ENCODE data around the gene VAMP3. TPM values are rescaled to one million over a fixed set of nuclear protein-coding genes. Genes with fewer than 3 reads are reported as not detected.

Gene VAMP3
- total and polyA plus RNA-seq, 2 donors (not counting 1 experiment from before 2014, with no cell fraction given), result 22.4 to 49.6 TPM

DNA sequence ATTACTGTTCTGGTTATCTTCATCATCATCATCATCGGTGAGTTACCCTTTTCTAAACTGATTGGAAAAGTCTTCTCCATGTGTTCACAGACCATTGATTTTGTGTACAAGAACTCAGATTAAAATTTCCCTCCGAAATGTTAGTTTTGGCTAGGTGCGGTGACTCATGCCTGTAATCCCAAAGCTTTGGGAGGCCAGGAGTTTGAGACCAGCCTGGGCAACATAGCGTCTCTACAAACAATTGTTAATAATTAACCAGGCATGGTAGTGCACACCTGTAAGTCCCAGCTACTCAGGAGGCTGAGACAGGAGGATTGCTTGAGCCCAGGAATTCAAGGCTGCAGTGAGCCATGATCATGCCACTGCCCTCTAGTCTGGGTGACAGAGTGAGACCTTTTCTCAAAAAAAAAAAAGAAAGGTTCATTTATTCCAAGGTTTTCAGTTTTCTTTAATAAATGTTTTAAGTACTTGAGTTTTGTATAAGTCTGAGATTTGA, 7.1 kb downstream of the VAMP3 start:
- ChIA-PET CTCF (no interaction called here), POLR2A (no interaction called here)
- Histone ChIP-seq H3K9ac (ENCODE audit: low read length) (no peak overlapping the region), H3K4me2 (replicated peaks; ENCODE audit: low read depth, low read length, poor library complexity, severe bottlenecking) (no peak overlapping the region), H3K9me3 (ENCODE audit: control extremely low read depth in 1 of 3, control insufficient read depth in 2 of 3, insufficient read depth in 1 of 3, low read length in 2 of 3) (no peaks in the 10 kb centered on the region), H3K27ac (ENCODE audit: low read length in 2 of 2) (no peak overlapping the region), H3K4me3 (ENCODE audit: control extremely low read depth in 1 of 5, extremely low read depth in 1 of 5, insufficient read depth in 1 of 5, low read depth in 2 of 5, low read length in 4 of 5) (no peak overlapping the region), H3K4me1 (ENCODE audit: control insufficient read depth in 2 of 2, insufficient read depth in 2 of 2, low read length in 2 of 2) (peaks cover 5 to 15% of the 10 kb centered on the region in 2 donors), H4K20me1 (ENCODE audit: control insufficient read depth, insufficient read depth, low read length, poor library complexity, severe bottlenecking) (peaks cover 9% of the 10 kb centered on the region), H3K27me3 (replicated peaks in 1 of 4; ENCODE audit: control extremely low read depth in 1 of 4, control insufficient read depth in 3 of 4, insufficient read depth in 4 of 4, low read length in 3 of 4) (no peaks in the 10 kb centered on the region), H2AFZ (ENCODE audit: insufficient read depth, low read depth, low read length, poor library complexity, severe bottlenecking) (no peak overlapping the region), H3K36me3 (replicated peaks in 1 of 2; ENCODE audit: control extremely low read depth in 1 of 2, control insufficient read depth in 1 of 2, extremely low read depth in 1 of 2, insufficient read depth in 2 of 2, low read length in 1 of 2) (peaks cover 16 to 44% of the 10 kb centered on the region in 2 experiments), H3K79me2 (ENCODE audit: control insufficient read depth, insufficient read depth, low read length) (peaks cover 5% of the 10 kb centered on the region)
- Mint-ChIP-seq H3K4me3 (no peak overlapping the region), H3K27ac (no peak overlapping the region), H3K27me3 (no peaks in the 10 kb centered on the region), H3K9me3 (ENCODE audit: insufficient read depth) (no peaks in the 10 kb centered on the region), H3K4me1 (peaks cover 24% of the 10 kb centered on the region)
- WGBS (ENCODE audit: insufficient coverage), result 100% methylated on average over 3 of the region's 4 CpGs
- intact Hi-C loops (cut with micrococcal nuclease), result loop anchor here (10.0 kb wide), 1 partner anchor 1037 kb away; the partner anchor contains the start of gene RERE
- DNase-seq, result no peak
- ATAC-seq (ENCODE audit: low read depth), result no peak
- no peak for TF ChIP-seq EZH2 (IDR thresholded peaks at IDR 0.05; ENCODE audit: borderline replicate concordance, insufficient read depth, low read depth, low read length, poor library complexity, severe bottlenecking)
- TF ChIP-seq, protein P1, sequence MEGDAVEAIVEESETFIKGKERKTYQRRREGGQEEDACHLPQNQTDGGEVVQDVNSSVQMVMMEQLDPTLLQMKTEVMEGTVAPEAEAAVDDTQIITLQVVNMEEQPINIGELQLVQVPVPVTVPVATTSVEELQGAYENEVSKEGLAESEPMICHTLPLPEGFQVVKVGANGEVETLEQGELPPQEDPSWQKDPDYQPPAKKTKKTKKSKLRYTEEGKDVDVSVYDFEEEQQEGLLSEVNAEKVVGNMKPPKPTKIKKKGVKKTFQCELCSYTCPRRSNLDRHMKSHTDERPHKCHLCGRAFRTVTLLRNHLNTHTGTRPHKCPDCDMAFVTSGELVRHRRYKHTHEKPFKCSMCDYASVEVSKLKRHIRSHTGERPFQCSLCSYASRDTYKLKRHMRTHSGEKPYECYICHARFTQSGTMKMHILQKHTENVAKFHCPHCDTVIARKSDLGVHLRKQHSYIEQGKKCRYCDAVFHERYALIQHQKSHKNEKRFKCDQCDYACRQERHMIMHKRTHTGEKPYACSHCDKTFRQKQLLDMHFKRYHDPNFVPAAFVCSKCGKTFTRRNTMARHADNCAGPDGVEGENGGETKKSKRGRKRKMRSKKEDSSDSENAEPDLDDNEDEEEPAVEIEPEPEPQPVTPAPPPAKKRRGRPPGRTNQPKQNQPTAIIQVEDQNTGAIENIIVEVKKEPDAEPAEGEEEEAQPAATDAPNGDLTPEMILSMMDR (IDR thresholded peaks at IDR 0.05), result no peak

DNA sequence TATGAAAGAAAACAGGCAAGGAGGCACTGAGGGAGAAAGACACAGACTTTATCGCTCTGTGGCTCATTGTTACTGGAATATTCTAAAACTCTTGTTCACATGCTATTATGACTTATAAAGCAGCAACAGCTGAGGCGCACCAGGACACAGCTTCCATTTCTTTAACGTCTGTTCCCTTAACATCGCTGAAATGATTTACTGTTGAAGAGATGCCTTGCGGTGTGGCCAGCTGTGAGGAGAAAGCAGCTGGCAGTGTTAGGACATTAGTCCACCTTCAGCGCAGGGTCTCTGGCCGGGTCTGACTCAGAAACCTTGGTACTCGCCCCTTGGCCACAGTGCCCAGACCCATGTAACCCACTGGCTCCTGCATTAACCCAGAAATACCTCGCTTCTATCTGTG, 9.9 kb downstream of the VAMP3 start:
- Histone ChIP-seq H3K4me1 (ENCODE audit: control insufficient read depth in 2 of 2, insufficient read depth in 2 of 2, low read length in 2 of 2) (peaks cover 8 to 22% of the 10 kb centered on the region in 2 donors), H3K36me3 (replicated peaks in 1 of 2; ENCODE audit: control extremely low read depth in 1 of 2, control insufficient read depth in 1 of 2, extremely low read depth in 1 of 2, insufficient read depth in 2 of 2, low read length in 1 of 2) (peaks cover 12 to 31% of the 10 kb centered on the region in 2 experiments), H3K4me3 (ENCODE audit: control extremely low read depth in 1 of 5, extremely low read depth in 1 of 5, insufficient read depth in 1 of 5, low read depth in 2 of 5, low read length in 4 of 5) (no peak overlapping the region), H3K27me3 (replicated peaks in 1 of 4; ENCODE audit: control extremely low read depth in 1 of 4, control insufficient read depth in 3 of 4, insufficient read depth in 4 of 4, low read length in 3 of 4) (no peaks in the 10 kb centered on the region), H3K9me3 (ENCODE audit: control extremely low read depth in 1 of 3, control insufficient read depth in 2 of 3, insufficient read depth in 1 of 3, low read length in 2 of 3) (peaks cover 0 to 7% (median 0%) of the 10 kb centered on the region in 3 donors), H4K20me1 (ENCODE audit: control insufficient read depth, insufficient read depth, low read length, poor library complexity, severe bottlenecking) (peaks cover 6% of the 10 kb centered on the region), H3K9ac (ENCODE audit: low read length) (no peak overlapping the region), H2AFZ (ENCODE audit: insufficient read depth, low read depth, low read length, poor library complexity, severe bottlenecking) (no peak overlapping the region), H3K79me2 (ENCODE audit: control insufficient read depth, insufficient read depth, low read length) (peaks cover 5% of the 10 kb centered on the region), H3K4me2 (replicated peaks; ENCODE audit: low read depth, low read length, poor library complexity, severe bottlenecking) (no peak overlapping the region), H3K27ac (ENCODE audit: low read length in 2 of 2) (no peak overlapping the region)
- Mint-ChIP-seq H3K27me3 (no peaks in the 10 kb centered on the region), H3K4me3 (no peak overlapping the region), H3K9me3 (ENCODE audit: insufficient read depth) (no peaks in the 10 kb centered on the region), H3K4me1 (peaks cover 17% of the 10 kb centered on the region), H3K27ac (no peak overlapping the region)
- no peak for TF ChIP-seq EZH2 (IDR thresholded peaks at IDR 0.05; ENCODE audit: borderline replicate concordance, insufficient read depth, low read depth, low read length, poor library complexity, severe bottlenecking)
- TF ChIP-seq, protein P1 (IDR thresholded peaks at IDR 0.05), result no peak
- CTCF ChIA-PET, result interaction anchor here (0.9 kb wide), 1 partner anchor 28 kb away, joined by 3 read pairs; no protein-coding TSS in a partner anchor
- WGBS (ENCODE audit: insufficient coverage), result 96% methylated on average over 7 of the region's 9 CpGs
- intact Hi-C loops (cut with micrococcal nuclease), result loop anchor here (10.0 kb wide), 1 partner anchor 1786 kb away; the partner anchor contains the start of gene NPHP4
- DNase-seq, result no peak
- ATAC-seq (ENCODE audit: low read depth), result no peak
- POLR2A ChIA-PET, result interaction anchor here (0.6 kb wide), 1 partner anchor 109 kb away, joined by 3 read pairs; no protein-coding TSS in a partner anchor
